Measurements from ENCODE around the gene NOTO. TPM values are rescaled to one million over a fixed set of nuclear protein-coding genes. Genes with fewer than 3 reads are reported as not detected.

Gene NOTO
- total RNA-seq, 1 donor from 2014 or later, result not detected

DNA sequence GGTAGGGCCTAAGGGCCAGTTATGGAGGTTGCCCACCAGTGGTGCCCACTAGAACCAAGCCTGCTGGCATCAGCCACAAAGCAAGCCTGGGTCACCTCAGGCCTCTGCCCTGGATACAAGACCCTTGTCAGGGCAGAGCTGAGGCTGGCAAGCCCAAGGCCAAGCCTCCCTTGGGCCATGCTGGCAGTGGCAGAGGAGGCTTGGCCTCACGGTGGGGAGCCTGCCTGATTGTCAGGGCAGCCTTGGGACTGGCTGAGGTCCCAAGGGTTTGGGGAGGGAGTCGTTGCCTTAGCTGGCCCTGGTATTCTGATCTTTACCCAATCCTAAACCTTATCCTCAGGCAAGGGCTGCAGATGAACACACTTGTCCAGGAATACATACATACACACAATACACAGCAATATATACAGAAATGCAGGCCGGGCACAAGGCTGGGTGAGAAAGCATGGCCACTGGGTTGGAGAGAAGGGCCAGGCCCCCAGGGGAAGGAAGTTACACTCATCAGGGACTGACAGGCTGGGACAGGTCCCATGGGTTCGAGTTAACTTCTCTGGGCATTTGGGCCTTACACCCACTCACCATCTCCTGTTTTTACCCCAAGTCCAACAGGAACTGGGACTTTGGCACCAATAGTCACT lies 52.8 kb downstream of the NOTO start:
- no peak for TF ChIP-seq CTCF (IDR thresholded peaks at IDR 0.05)
- DNase-seq (ENCODE audit: low spot score), result no peak

DNA sequence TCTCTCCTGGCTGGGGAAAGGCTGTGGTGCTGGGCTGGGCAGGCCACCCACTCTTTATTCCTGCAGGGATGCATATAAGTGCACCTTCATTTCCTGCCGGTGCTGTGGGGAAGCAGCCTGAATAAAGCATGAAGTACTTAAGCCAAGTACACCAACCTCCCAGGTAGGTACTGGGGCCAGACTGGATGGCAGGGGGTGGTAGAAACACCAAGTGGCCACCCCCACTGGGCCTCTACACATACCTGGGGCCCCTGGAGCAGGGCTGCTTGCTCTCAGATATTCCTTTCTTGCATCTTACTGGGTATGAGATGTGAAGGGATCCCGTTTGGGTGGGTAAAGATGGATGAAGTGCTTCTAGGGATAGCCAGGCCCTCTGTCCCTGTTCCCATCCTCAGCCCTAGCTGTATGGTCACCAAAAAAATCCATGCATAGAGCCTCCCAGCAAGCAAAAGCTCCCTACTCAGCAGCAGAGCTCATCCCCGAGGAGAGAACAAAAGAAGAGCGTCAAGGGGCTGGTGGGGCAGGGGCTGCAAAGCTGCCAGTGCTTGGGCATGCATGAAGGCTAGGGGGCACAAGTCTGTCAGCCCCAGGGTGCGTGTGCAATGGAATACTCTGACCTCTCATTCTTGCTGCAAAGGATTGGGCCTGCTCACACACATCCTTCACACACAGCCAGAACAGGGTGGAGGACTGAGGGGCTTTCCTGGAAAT lies 53.7 kb downstream of the NOTO start:
- Mint-ChIP-seq H3K27me3 (ENCODE audit: low read depth) (no peaks in the 10 kb centered on the region), H3K4me3 (ENCODE audit: unreplicated experiment) (no peak overlapping the region), H3K4me1 (ENCODE audit: low read depth) (no peaks in the 10 kb centered on the region), H3K36me3 (ENCODE audit: low read depth) (peaks cover 10% of the 10 kb centered on the region), H3K27ac (ENCODE audit: unreplicated experiment) (no peak overlapping the region), H3K9me3 (ENCODE audit: low read depth) (no peaks in the 10 kb centered on the region)
- TF ChIP-seq CTCF (IDR thresholded peaks at IDR 0.05), result no peak
- no peak for DNase-seq (ENCODE audit: low spot score)

More for the DNA sequence above, 52.8 kb downstream of the NOTO start:
- peaks cover 17% of the 10 kb centered on the region for H3K36me3 Mint-ChIP-seq (ENCODE audit: low read depth)
- no peaks in the 10 kb centered on the region for H3K27me3 Mint-ChIP-seq (ENCODE audit: low read depth)
- no peaks in the 10 kb centered on the region for H3K4me1 Mint-ChIP-seq (ENCODE audit: low read depth)
- no peaks in the 10 kb centered on the region for H3K9me3 Mint-ChIP-seq (ENCODE audit: low read depth)
- H3K27ac Mint-ChIP-seq (ENCODE audit: unreplicated experiment), result no peak overlapping the region
- no peak overlapping the region for H3K4me3 Mint-ChIP-seq (ENCODE audit: unreplicated experiment)

GRCh38 chr2:73256618-73256922 lies 54.2 kb downstream of the NOTO start:
- no peaks in the 10 kb centered on the region for H3K4me1 Mint-ChIP-seq (ENCODE audit: low read depth)
- no peaks in the 10 kb centered on the region for H3K27me3 Mint-ChIP-seq (ENCODE audit: low read depth)
- H3K27ac Mint-ChIP-seq (ENCODE audit: unreplicated experiment), result no peak overlapping the region
- no peak for DNase-seq (ENCODE audit: low spot score)
- TF ChIP-seq CTCF (IDR thresholded peaks at IDR 0.05), result no peak
- no peaks in the 10 kb centered on the region for H3K9me3 Mint-ChIP-seq (ENCODE audit: low read depth)
- H3K4me3 Mint-ChIP-seq (ENCODE audit: unreplicated experiment), result no peak overlapping the region
- H3K36me3 Mint-ChIP-seq (ENCODE audit: low read depth), result peaks cover 7% of the 10 kb centered on the region

- H3K4me1 Mint-ChIP-seq (ENCODE audit: low read depth), result no peaks in the 10 kb centered on the region
- DNase-seq (ENCODE audit: low spot score), result no peak
- H3K4me3 Mint-ChIP-seq (ENCODE audit: unreplicated experiment), result no peak overlapping the region
- H3K27ac Mint-ChIP-seq (ENCODE audit: unreplicated experiment), result peak overlapping the region; percentile 13
- no peak for TF ChIP-seq CTCF (IDR thresholded peaks at IDR 0.05)
- no peaks in the 10 kb centered on the region for H3K9me3 Mint-ChIP-seq (ENCODE audit: low read depth)
- no peaks in the 10 kb centered on the region for H3K27me3 Mint-ChIP-seq (ENCODE audit: low read depth)
- H3K36me3 Mint-ChIP-seq (ENCODE audit: low read depth), result peaks cover 7% of the 10 kb centered on the region
Measured at GRCh38 chr2:73257021-73257420, 54.6 kb downstream of the NOTO start.

- no peak for TF ChIP-seq CTCF (IDR thresholded peaks at IDR 0.05)
- Mint-ChIP-seq H3K36me3 (ENCODE audit: low read depth) (peaks cover 7% of the 10 kb centered on the region), H3K9me3 (ENCODE audit: low read depth) (no peaks in the 10 kb centered on the region), H3K4me1 (ENCODE audit: low read depth) (no peaks in the 10 kb centered on the region), H3K4me3 (ENCODE audit: unreplicated experiment) (no peak overlapping the region), H3K27ac (ENCODE audit: unreplicated experiment) (peak overlapping the region; percentile 61), H3K27me3 (ENCODE audit: low read depth) (no peaks in the 10 kb centered on the region)
- DNase-seq (ENCODE audit: low spot score), result no peak
Measured at GRCh38 chr2:73257425-73258125, 55.2 kb downstream of the NOTO start.
